Endodermal cell (in vitro differentiated cells): Measurements from ENCODE around the gene SAFB2. TPM values are rescaled to one million over a fixed set of nuclear protein-coding genes. Genes with fewer than 3 reads are reported as not detected.

Source experiments
- DNase-seq: peaks from one replicate; pipeline ENCODE4 v3.0.0-alpha.2; 2017
- H3K27ac ChIP-seq: 2 replicates; pipeline ENCODE4 v1.5.1; 2013; ENCODE audit warnings: mild to moderate bottlenecking, low read depth, low read length, moderate library complexity
- H3K27me3 ChIP-seq: 2 replicates; pipeline ENCODE4 v1.6.1; 2013; ENCODE audit warnings: mild to moderate bottlenecking, low read length, moderate library complexity; ENCODE audit not compliant: insufficient read depth, control insufficient read depth, poor library complexity, severe bottlenecking
- H3K36me3 ChIP-seq: 2 replicates; pipeline ENCODE4 v1.7.0; 2013; ENCODE audit warnings: mild to moderate bottlenecking, low read length, moderate library complexity; ENCODE audit not compliant: control insufficient read depth, insufficient read depth
- H3K4me1 ChIP-seq: one replicate; pipeline ENCODE4 v1.7.0; 2013; ENCODE audit warnings: low read length; ENCODE audit not compliant: control insufficient read depth, insufficient read depth
- H3K4me3 ChIP-seq: 2 replicates; pipeline ENCODE4 v1.5.1; 2013; ENCODE audit warnings: mild to moderate bottlenecking, low read length, moderate library complexity
- H3K9ac ChIP-seq: 2 replicates; pipeline ENCODE4 v1.6.1; 2013; ENCODE audit warnings: mild to moderate bottlenecking, low read length, moderate library complexity; ENCODE audit not compliant: poor library complexity, severe bottlenecking; ENCODE audit errors: extremely low read depth
- H3K9me3 ChIP-seq: 2 replicates; pipeline ENCODE4 v1.6.1; 2013; ENCODE audit warnings: mild to moderate bottlenecking, low read length, moderate library complexity; ENCODE audit not compliant: control insufficient read depth
- H3K27ac Mint-ChIP-seq: 2 replicates; pipeline ENCODE4 v1.8.0; 2020; ENCODE audit warnings: mixed read lengths
- H3K27me3 Mint-ChIP-seq: 2 replicates; pipeline ENCODE4 v1.8.0; 2021; ENCODE audit warnings: mild to moderate bottlenecking, mixed read lengths; ENCODE audit not compliant: insufficient read depth
- H3K36me3 Mint-ChIP-seq: 2 replicates; pipeline ENCODE4 v1.8.0; 2020; ENCODE audit warnings: low read depth, mixed read lengths
- H3K4me1 Mint-ChIP-seq: 2 replicates; pipeline ENCODE4 v1.8.0; 2020; ENCODE audit warnings: mixed read lengths
- H3K4me3 Mint-ChIP-seq: 2 replicates; pipeline ENCODE4 v1.8.0; 2020; ENCODE audit warnings: mild to moderate bottlenecking, moderate library complexity, mixed read lengths
- H3K9me3 Mint-ChIP-seq: 2 replicates; pipeline ENCODE4 v1.8.0; 2020; ENCODE audit warnings: mild to moderate bottlenecking, mixed read lengths
- CTCF ChIP-seq: fragments of 200-600 bp; sonication (generic); conservative IDR thresholded peaks from 2 replicates; pipeline ENCODE4 v1.5.0; 2021; ENCODE audit warnings: antibody characterized with exemption, mild to moderate bottlenecking
- WGBS, 2 experiments: methylation state at CpG; one replicate each; pipeline versions ENCODE4 v1.1.5 to v1.1.7; 2013; ENCODE audit warnings: missing lambda C conversion rate in 2 of 2, mixed read lengths in 1 of 2; ENCODE audit not compliant: insufficient coverage in 1 of 2, insufficient read length in 1 of 2; 5-methylcytosine and 5-hydroxymethylcytosine counted together
- total RNA-seq, 2 donors: library from RNA; stranded (reverse); fragmentation: NEBNext Ultra II Directional in 1 of 2; extraction: Animal tissue kit (Norgen Biotek cat#: 25700) in 1 of 2; gene quantifications; 2 replicates in 1 of 2; 3 replicates in 1 of 2; pipeline ENCODE4 v1.2.1, GENCODE V29; 2021

The SAFB2 gene
- total RNA-seq, 2 donors from 2014 or later = 69.2 to 74.6 TPM

GRCh38 chr19:5635427-5635826 lies 12.9 kb upstream of the SAFB2 start:
- WGBS, 2 experiments = 98 to 100% methylated on average over 2 to 6 of the region's 6 CpGs
- no peaks in the 10 kb centered on the region for H3K9me3 ChIP-seq
- no peaks in the 10 kb centered on the region for H3K9me3 Mint-ChIP-seq
- DNase-seq = no peak
- H3K27ac ChIP-seq = no peak overlapping the region
- no peak overlapping the region for H3K9ac ChIP-seq
- H3K36me3 ChIP-seq = peaks cover 46% of the 10 kb centered on the region
- H3K4me1 Mint-ChIP-seq = no peaks in the 10 kb centered on the region
- no peaks in the 10 kb centered on the region for H3K27me3 Mint-ChIP-seq
- no peaks in the 10 kb centered on the region for H3K4me1 ChIP-seq
- H3K4me3 ChIP-seq = no peak overlapping the region
- H3K4me3 Mint-ChIP-seq = no peak overlapping the region
- peaks cover 49% of the 10 kb centered on the region for H3K36me3 Mint-ChIP-seq
- H3K27me3 ChIP-seq = no peaks in the 10 kb centered on the region
- H3K27ac Mint-ChIP-seq = no peak overlapping the region
- TF ChIP-seq CTCF = no peak

- no peak for DNase-seq
- H3K36me3 ChIP-seq = peaks cover 64% of the 10 kb centered on the region
Measured at GRCh38 chr19:5632657-5633056, 10.1 kb upstream of the SAFB2 start.

GRCh38 chr19:5632241-5632612 lies 9.7 kb upstream of the SAFB2 start:
- Histone ChIP-seq H3K27me3 (no peaks in the 10 kb centered on the region), H3K36me3 (peaks cover 64% of the 10 kb centered on the region), H3K4me1 (no peaks in the 10 kb centered on the region), H3K4me3 (no peak overlapping the region), H3K9ac (no peak overlapping the region), H3K9me3 (no peaks in the 10 kb centered on the region), H3K27ac (no peak overlapping the region)
- peaks cover 63% of the 10 kb centered on the region for H3K36me3 Mint-ChIP-seq
- no peaks in the 10 kb centered on the region for H3K27me3 Mint-ChIP-seq
- DNase-seq = no peak
- no peak overlapping the region for H3K27ac Mint-ChIP-seq
- 93 to 95% methylated on average over 3 to 4 of the region's 4 CpGs for WGBS, 2 experiments
- peaks cover 4% of the 10 kb centered on the region for H3K4me1 Mint-ChIP-seq
- H3K9me3 Mint-ChIP-seq = no peaks in the 10 kb centered on the region
- no peak overlapping the region for H3K4me3 Mint-ChIP-seq
- no peak for TF ChIP-seq CTCF

More at GRCh38 chr19:5632657-5633056, 10.1 kb upstream of the SAFB2 start:
- no peak overlapping the region for H3K27ac Mint-ChIP-seq
- Histone ChIP-seq H3K4me3 (no peak overlapping the region), H3K27ac (no peak overlapping the region), H3K9me3 (no peaks in the 10 kb centered on the region), H3K27me3 (no peaks in the 10 kb centered on the region), H3K9ac (no peak overlapping the region), H3K4me1 (no peaks in the 10 kb centered on the region)
- TF ChIP-seq CTCF = no peak
- peaks cover under 1% of the 10 kb centered on the region for H3K4me1 Mint-ChIP-seq
- no peaks in the 10 kb centered on the region for H3K27me3 Mint-ChIP-seq
- 86 to 96% methylated on average over 3 to 5 of the region's 5 CpGs for WGBS, 2 experiments
- peaks cover 63% of the 10 kb centered on the region for H3K36me3 Mint-ChIP-seq
- no peak overlapping the region for H3K4me3 Mint-ChIP-seq
- no peaks in the 10 kb centered on the region for H3K9me3 Mint-ChIP-seq
